Fibroblast of gingiva (primary cell): ENCODE measurements around the gene TLL2.

Source experiments
- DNase-seq: peaks from one replicate; pipeline ENCODE4 v3.0.0-alpha.2; 2011; ENCODE audit warnings: low read depth

The TLL2 gene

GRCh38 chr10:96507044-96507443, 6.7 kb downstream of the TLL2 start:
- DNase-seq = no peak

DNA sequence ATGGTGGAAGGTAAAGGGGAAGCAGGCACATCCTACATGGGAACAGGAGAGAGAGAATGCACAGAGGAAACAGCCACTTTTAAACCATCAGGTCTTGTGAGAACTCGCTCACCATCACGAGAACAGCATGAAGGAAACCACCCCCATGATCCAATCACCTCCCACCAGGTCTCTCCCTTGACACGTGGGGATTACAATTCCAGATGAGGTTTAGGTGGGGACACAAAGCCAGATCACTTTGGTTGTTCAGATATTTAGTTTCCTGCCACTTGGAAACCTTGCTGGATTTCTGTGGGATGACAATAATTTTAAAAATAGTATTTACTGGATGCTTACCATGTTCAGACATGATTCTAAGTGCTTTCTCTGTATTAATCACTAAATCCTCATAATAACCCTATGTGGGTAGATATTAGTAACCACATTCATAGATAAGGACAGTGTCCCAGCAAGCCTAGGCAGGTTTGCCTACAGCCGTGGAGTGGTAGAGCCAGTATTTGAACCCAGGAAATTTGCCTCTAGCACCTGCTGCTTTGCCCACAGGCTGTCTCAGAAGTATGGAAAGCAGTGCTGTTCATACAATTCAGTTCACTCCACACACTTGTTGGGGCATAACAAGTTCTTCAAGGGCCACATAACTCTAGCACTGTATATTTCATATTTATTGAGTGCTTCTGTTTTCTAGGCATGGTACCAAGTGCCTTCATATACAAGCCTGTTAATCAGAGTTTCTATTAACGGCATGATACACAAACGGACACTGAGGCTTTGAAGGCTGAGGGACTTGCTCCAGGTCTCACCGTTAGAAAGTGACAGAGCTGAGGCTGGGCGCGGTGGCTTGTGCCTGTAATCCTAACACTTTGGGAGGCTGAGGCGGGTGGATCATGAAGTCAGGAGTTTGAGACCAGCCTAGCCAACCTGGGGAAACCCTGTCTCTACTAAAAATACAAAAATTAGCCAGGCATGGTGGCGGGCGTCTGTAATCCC, 8.3 kb downstream of the TLL2 start:
- DNase-seq = no peak

DNA sequence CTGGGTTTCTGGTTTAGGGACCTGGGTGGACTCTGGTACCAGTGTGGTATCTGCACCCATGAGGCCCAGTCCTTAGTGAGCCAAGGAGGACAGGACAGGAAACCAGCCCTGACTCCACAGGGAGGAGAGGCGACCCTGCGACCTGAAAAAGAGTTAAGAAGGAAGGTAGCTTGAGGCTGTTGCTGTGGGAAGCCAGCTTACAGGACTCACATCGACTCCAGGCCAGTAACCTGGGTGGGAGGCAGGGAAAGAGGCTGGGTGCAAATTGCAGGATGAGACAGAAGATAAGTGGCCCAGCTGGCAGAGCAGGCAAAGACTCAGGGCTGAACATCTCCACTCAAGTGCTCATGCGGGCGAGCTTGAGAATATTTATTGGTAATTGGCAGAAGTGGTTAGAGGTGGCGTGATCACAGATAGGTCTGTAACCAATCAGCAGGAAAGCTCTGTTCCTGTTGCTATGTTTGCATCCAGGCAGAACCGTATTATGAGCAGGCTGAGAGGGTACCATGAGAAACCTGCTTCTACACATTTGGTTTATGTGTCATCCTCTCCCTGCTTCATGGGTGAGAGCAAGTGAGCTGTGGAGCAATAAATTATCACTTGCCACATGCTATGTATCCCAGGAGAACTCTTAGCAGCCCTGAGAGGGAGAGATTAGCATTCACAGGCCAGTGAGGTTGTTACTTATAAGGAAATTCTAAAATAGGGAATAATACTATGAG, 11.0 kb downstream of the TLL2 start:
- no peak for DNase-seq

DNA sequence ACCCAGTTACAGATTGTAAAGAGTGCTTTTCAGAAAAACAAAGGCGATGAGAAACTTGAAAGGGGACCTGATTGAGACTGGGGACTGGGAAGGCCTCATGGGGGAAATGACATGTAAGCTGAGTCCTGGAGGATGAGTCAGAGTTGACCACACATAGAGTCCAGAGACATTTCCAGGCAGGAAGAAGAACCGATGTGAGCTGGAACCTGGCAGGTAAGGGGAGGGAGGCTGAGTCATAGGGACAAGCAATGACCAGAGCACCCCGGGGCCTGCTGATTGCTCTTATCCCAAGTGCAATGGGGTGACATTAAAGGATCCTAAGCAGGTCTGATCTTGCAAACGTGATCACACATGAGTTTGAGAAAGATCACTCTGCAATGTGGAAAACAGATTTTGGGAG, 11.7 kb downstream of the TLL2 start:
- DNase-seq = no peak

DNA sequence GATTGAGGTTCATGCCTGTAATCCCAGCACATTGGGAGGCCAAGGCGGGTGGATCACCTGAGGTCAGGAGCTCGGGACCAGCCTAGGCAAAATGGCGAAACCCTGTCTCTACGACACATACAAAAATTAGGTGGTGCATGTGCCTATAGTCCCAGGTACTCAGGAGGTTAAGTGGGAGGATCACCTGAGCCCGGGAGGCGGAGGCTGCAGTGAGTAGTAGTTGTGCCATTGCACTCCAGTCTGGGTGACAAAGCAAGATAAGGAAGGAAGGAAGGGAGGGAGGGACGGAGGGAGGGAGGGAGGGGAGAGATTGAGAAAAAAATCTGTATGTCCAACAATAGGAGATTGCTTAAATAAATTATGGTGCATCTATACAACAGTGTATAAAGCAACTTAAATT, 13.2 kb downstream of the TLL2 start:
- no peak for DNase-seq

GRCh38 chr10:96500050-96500449, 13.7 kb downstream of the TLL2 start:
- no peak for DNase-seq

DNA sequence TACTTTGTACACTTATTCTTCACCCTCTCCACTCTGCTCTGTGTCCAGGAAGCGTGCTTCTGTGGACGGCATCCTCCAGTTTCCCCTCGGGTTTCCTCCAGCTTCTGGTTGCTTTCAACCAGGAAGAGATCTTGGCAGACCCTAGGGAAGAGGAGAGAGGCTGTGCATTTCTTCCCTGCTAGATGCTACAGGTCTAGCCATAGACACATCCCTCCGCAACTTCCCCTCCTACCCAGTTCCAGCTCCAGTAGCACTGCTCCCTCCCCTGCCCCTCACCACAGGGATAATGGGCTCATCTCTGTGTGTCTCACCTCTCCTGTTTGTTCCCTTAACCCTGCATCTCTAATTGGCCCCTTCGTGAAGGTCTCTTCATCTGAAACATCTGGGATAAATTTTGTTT, 16.3 kb downstream of the TLL2 start:
- no peak for DNase-seq

DNA sequence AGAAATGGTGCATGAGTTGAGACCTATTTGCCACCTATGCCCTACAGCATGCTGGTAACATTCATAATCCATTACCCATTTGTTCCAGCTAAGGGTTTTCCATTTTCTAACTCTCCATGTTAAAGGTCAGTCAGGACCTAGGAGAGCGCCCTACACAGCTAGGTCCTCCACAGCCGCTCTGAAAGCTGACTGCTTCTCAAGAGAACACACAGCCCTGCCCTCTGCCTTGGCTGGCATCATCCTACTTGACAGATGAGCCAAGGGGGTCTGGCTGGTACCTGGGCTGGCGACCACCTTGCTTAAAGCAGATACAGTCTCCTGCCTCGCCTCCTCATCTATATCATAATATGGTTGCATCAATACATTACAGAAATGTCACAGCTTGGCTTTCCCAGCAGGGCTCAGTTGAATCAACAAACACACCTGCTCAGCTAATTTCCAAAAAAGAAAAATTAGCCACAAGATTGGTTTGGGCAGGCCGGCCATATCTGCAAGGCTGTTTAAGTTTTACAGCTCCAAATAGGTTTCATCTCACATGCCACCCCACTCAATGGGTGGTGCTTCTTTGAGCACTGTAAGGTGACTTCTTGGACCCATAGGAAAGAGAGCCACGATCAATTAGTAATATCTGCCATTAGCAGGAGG, 17.3 kb downstream of the TLL2 start:
- DNase-seq = no peak

- no peak for DNase-seq
Observed at GRCh38 chr10:96495544-96495943, 18.2 kb downstream of the TLL2 start.

DNA sequence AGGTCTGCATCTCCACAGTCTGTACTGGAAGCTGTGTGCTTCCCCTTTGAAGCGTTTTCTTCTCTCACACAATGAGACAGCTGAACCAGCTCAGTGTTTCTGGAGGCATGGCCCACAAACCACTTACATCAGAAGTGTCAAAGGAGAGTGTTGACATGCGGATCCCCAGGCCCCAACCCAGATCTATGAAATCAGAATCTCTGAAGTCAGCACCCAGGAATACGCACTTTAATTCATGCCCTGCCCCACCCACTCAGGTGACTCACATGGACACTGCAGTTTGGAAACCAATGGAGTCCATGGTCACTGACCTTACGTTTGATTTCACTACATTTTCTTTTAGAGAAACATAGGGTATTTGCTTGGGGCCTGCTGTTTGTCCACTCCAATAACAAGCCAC, 19.0 kb downstream of the TLL2 start:
- DNase-seq = no peak

DNA sequence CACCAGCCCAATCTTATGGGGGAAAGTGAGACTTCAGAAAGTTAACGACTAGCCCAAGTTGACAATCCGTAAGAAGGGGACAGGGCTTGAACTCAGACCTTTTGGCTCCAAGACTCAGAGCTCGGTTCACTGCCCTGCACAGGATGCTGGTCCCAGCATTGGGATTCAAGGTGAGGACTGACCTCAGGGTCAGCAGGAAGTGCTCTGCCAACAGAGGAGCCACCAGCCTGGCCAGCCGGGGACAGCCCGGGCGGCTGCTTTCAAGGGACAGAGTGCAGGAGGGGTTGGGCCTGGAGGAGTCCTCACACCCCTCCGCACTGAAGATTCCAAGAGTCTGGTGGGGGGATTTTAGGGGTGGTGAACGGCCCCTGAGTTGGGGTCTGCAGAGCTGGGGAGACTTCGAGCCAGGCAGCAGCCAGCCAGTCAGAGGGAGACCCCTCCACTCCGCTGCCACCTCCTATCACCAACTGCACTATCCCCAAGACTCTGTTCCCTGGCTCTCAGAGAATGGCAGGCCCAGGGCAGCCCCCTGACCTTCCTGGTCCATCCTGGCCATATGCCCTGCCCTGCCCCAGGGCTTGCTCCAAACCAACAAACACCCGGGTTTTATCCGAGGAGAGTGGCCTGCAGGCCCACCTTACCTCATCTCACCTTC, 19.7 kb downstream of the TLL2 start:
- DNase-seq = no peak

DNA sequence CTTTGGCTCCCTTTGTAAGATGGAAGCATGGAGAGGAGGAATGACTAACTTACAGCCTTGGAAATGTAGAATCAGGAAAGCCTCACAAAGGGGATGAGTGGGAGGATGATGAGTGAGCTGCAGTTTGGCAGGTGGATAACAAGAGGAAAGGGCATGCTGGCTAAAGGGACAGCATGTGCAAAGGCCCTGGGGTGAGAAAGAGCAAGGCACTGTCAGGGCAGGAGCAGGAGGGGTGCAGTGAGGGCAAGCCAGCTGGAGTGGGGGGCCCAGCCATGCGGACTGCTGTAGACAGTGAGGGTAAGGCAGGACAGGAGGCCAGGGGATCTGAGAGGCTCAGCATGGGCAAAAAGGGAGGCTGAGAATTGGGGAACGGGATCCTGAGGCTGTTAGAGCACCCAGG, 20.5 kb downstream of the TLL2 start:
- DNase-seq = no peak

DNA sequence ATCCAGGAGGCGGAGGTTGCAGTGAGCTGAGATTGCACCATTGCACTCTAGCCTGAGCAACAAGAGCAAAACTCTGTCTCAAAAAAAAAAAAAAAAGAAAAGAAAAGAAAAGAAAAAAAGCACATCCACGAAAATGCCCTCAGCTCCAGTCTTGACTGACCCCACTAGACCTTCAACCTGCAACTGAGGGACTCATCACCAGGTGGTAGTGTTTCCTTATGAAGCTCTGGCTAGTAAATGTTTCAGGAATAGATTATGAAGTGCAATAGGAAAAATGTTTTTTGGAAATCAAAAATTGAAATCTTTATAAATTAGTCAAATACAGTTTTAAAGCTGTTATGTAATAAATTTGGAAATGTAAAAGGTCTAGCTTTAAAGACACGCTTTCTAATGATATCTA, 22.4 kb downstream of the TLL2 start:
- no peak for DNase-seq

GRCh38 chr10:96488161-96488935, 25.4 kb downstream of the TLL2 start:
- DNase-seq = no peak

- no peak for DNase-seq
Observed at GRCh38 chr10:96482815-96483588, 30.7 kb downstream of the TLL2 start.

DNA sequence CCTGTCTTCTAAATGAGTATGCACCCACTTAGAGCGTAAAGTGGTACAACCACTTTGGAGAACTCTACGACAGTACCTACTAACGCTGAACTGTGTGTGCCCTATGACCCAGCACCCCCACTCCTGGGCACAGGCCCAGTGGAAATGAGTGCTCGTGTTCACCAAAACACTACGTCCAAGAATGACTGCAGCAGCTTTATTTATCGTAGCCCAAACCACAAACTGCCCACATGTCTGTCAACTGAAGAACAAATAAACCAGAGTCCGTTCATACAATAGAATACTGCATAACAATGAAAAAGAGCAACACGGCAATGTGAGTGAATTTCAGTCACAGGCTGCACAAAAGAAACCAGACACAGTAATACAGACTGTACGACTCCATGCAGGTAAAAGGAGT, 35.4 kb downstream of the TLL2 start:
- DNase-seq = no peak

GRCh38 chr10:96473866-96474265, 39.9 kb downstream of the TLL2 start:
- no peak for DNase-seq

GRCh38 chr10:96470116-96470743, 43.5 kb downstream of the TLL2 start:
- DNase-seq = no peak

- DNase-seq = no peak
Observed at GRCh38 chr10:96468845-96469244, 44.9 kb downstream of the TLL2 start.

DNA sequence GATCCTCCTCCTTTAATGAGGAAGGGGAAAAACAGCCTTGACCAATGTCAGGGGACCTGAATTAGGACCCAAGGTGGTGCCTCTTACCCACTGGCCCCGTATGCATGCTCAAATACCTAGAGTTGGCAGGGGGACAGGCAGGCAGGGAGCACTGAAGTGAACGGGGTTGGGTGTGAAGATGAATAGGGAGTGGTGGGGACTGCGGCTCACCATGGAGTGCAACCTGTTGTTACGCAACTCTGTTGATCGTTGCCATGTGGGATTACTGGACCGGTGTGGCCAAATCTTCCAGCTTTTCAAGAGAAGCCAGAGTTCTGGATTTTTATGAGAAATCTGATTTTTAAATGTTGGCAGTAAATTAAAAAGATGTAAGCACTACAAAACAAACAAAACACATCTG, 48.1 kb downstream of the TLL2 start:
- no peak for DNase-seq
